ENCODE data around the gene NOL9.

NOL9 gene

DNA sequence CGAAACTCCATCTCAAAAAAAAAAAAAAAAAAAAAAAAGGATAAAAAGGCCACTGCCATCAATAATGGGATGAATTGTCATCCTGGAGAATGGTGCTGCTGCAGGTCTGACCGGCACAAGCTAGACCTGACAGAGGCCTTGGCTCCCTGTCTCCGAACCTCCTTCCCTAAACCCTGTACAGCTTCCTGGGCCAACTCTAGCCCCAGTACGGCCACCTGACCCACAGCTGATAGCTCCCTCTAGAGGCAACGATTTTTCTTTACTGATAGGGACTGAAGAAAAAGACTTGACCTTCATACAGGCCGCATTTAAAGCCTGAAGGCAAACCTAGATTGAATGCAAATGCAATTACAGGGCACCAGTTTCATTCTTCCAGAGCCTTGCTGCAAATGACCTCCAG, 30.7 kb downstream of the NOL9 start:
- DNase-seq (ENCODE audit: low spot score): peak; percentile 32
- TF ChIP-seq, protein P1, sequence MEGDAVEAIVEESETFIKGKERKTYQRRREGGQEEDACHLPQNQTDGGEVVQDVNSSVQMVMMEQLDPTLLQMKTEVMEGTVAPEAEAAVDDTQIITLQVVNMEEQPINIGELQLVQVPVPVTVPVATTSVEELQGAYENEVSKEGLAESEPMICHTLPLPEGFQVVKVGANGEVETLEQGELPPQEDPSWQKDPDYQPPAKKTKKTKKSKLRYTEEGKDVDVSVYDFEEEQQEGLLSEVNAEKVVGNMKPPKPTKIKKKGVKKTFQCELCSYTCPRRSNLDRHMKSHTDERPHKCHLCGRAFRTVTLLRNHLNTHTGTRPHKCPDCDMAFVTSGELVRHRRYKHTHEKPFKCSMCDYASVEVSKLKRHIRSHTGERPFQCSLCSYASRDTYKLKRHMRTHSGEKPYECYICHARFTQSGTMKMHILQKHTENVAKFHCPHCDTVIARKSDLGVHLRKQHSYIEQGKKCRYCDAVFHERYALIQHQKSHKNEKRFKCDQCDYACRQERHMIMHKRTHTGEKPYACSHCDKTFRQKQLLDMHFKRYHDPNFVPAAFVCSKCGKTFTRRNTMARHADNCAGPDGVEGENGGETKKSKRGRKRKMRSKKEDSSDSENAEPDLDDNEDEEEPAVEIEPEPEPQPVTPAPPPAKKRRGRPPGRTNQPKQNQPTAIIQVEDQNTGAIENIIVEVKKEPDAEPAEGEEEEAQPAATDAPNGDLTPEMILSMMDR (IDR thresholded peaks at IDR 0.05; ENCODE audit: extremely low read depth, missing control alignments): peak; percentile 5

DNA sequence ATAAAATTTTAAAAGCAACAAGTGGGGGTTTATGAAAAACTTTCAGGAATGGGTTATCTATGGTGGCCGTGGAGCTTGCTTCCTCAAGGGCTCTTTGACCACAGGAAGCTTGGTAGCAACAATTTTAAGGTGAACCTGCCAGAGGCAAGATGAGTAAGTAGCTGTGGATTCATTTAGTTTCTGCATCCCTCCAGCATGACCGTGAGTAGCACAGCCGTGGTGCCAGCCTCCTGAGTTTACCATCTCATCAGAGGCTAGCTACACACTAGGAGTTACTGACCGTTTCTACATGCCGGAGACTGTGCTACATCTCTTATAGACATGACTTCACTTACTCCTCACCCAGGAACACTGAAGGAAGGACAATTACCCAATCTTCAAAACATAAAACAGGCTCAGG, 32.8 kb downstream of the NOL9 start:
- TF ChIP-seq, protein P1 (IDR thresholded peaks at IDR 0.05; ENCODE audit: extremely low read depth, missing control alignments): no peak
- DNase-seq (ENCODE audit: low spot score): no peak

GRCh38 chr1:6519935-6520671, 34.2 kb downstream of the NOL9 start:
- no peak for DNase-seq (ENCODE audit: low spot score)
- TF ChIP-seq, protein P1 (IDR thresholded peaks at IDR 0.05; ENCODE audit: extremely low read depth, missing control alignments): no peak

- TF ChIP-seq, protein P1 (IDR thresholded peaks at IDR 0.05; ENCODE audit: extremely low read depth, missing control alignments): no peak
- no peak for DNase-seq (ENCODE audit: low spot score)
Observed at GRCh38 chr1:6519491-6519934, 34.8 kb downstream of the NOL9 start.

DNA sequence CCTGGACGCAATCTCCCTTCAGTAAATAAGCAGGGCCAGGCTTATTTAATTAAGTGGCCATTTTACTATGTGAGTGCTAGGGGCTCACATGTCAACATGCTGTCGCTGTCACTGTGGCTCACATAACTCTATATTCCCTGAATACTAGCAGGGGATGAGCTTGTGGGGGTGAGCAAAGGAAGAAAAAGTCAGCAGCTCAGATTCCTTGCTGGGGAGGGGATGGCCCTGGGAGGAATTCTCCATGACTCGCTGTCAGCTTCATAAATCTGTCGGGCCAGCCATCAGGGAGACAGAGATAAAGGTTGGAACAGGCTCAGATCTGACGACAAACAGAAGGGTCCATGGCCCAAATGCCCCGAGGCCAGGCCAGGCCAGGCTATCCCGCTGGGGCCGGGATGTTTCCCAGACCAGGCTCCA, 36.9 kb downstream of the NOL9 start:
- TF ChIP-seq, protein P1 (IDR thresholded peaks at IDR 0.05; ENCODE audit: extremely low read depth, missing control alignments): no peak
- DNase-seq (ENCODE audit: low spot score): no peak

DNA sequence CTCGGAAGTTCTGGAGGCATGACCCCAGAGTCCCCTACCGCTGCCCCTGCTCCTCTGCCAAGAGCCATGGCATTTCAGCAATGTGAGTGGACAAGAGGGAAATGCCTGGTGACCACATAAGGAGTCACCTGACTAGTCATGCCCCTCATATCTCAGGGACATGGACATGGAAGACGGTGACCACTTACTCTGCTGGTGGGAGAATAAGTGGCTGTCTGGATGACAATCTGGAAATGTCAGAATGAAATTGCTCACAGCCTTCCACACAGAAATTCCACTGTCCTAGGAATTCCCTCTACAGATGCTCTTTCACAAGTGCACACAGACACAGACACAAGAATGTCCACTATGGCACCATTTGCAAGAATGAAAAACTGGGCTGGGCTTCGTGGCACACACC, 38.5 kb downstream of the NOL9 start:
- TF ChIP-seq, protein P1 (IDR thresholded peaks at IDR 0.05; ENCODE audit: extremely low read depth, missing control alignments): no peak
- DNase-seq (ENCODE audit: low spot score): no peak

- DNase-seq (ENCODE audit: low spot score): no peak
- TF ChIP-seq, protein P1 (IDR thresholded peaks at IDR 0.05; ENCODE audit: extremely low read depth, missing control alignments): no peak
Observed at GRCh38 chr1:6513320-6513801, 41.0 kb downstream of the NOL9 start.
